GM23248 (cell line): ENCODE measurements around the gene DES. TPM values are rescaled to one million over a fixed set of nuclear protein-coding genes. Genes with fewer than 3 reads are reported as not detected.

Experiments
- DNase-seq: peaks from one replicate; pipeline ENCODE4 v3.0.0-alpha.2; 2015
- H2AFZ ChIP-seq: fragments of 200-600 bp; sonication (generic); 2 replicates; pipeline ENCODE4 v1.6.1; 2016; ENCODE audit warnings: antibody characterized with exemption
- H3F3A ChIP-seq: fragments of 200-600 bp; sonication (generic); 2 replicates; pipeline ENCODE4 v1.6.1; 2016; ENCODE audit warnings: mild to moderate bottlenecking, antibody characterized with exemption, mixed run types; ENCODE audit not compliant: insufficient read depth
- H3K27ac ChIP-seq: fragments of 200-600 bp; sonication (generic); 2 replicates; pipeline ENCODE4 v1.5.1; 2016; ENCODE audit warnings: mild to moderate bottlenecking
- H3K27me3 ChIP-seq: fragments of 200-600 bp; sonication (generic); replicated peaks from 2 replicates; pipeline ENCODE4 v1.6.1; 2016; ENCODE audit warnings: mild to moderate bottlenecking; ENCODE audit not compliant: insufficient read depth
- H3K36me3 ChIP-seq: fragments of 200-600 bp; sonication (generic); 2 replicates; pipeline ENCODE4 v1.6.1; 2016; ENCODE audit warnings: low read depth, mild to moderate bottlenecking
- H3K4me1 ChIP-seq: fragments of 200-600 bp; sonication (generic); 2 replicates; pipeline ENCODE4 v1.6.1; 2016; ENCODE audit warnings: mild to moderate bottlenecking; ENCODE audit not compliant: insufficient read depth
- H3K4me2 ChIP-seq: fragments of 200-600 bp; sonication (generic); one replicate; pipeline ENCODE4 v1.6.1; 2016; ENCODE audit warnings: mild to moderate bottlenecking; ENCODE audit not compliant: unreplicated experiment
- H3K4me3 ChIP-seq: fragments of 200-600 bp; sonication (generic); 2 replicates; pipeline ENCODE4 v1.5.1; 2016; ENCODE audit warnings: mild to moderate bottlenecking
- H3K79me2 ChIP-seq: fragments of 200-600 bp; sonication (generic); 2 replicates; pipeline ENCODE4 v1.6.1; 2016; ENCODE audit warnings: mild to moderate bottlenecking; ENCODE audit not compliant: insufficient read depth
- H3K9ac ChIP-seq: fragments of 200-600 bp; sonication (generic); 2 replicates; pipeline ENCODE4 v1.6.1; 2016; ENCODE audit warnings: mild to moderate bottlenecking
- H3K9me2 ChIP-seq: fragments of 200-600 bp; sonication (generic); 2 replicates; pipeline ENCODE4 v1.6.1; 2016; ENCODE audit warnings: mixed run types, mild to moderate bottlenecking, moderate library complexity; ENCODE audit not compliant: insufficient read depth
- H3K9me3 ChIP-seq: fragments of 200-600 bp; sonication (generic); one replicate; pipeline ENCODE4 v1.6.1; 2017; ENCODE audit warnings: low read depth
- H4K20me1 ChIP-seq: fragments of 200-600 bp; sonication (generic); 2 replicates; pipeline ENCODE4 v1.6.0; 2016; ENCODE audit not compliant: insufficient read depth
- EZH2 ChIP-seq: fragments of 200-600 bp; sonication (generic); IDR thresholded peaks from 2 replicates; pipeline ENCODE4 v1.6.1; 2018; ENCODE audit warnings: antibody characterized with exemption, mild to moderate bottlenecking; ENCODE audit not compliant: insufficient read depth, poor library complexity, severe bottlenecking
- EZH2phosphoT487 ChIP-seq: fragments of 200-600 bp; sonication (generic); IDR thresholded peaks from 2 replicates; pipeline ENCODE4 v1.6.1; 2018; ENCODE audit warnings: antibody characterized with exemption, moderate library complexity, mild to moderate bottlenecking, low read depth; ENCODE audit not compliant: insufficient read depth
- WGBS, 2 experiments: methylation state at CpG; one replicate each; pipeline ENCODE4 v1.1.6; 2015 to 2017; ENCODE audit warnings: low lambda C conversion rate in 2 of 2, low coverage in 1 of 2; ENCODE audit errors: missing lambda C conversion rate in 2 of 2; 5-methylcytosine and 5-hydroxymethylcytosine counted together
- in situ Hi-C: fragments of 300-500 bp; cut with MboI; formaldehyde crosslinking; loops from 2 replicates; pipeline ENCODE4 v1.15.0; 2020
- polyA plus RNA-seq: library from polyadenylated mRNA; unstranded; fragments of >200 nt; fragmentation: Nextera tagmentation; extraction: Ambion mirVana; gene quantifications from 2 replicates; pipeline ENCODE4 v1.2.1, GENCODE V29; 2016
- total RNA-seq: library from RNA; depleted of rRNA; stranded (reverse); fragments of >200 nt; shearing (Covaris generic); gene quantifications from 2 replicates; pipeline ENCODE4 v1.2.3, GENCODE V29; 2014

DES gene
- total and polyA plus RNA-seq, 2 experiments from 2014 or later, result 1.1 to 2.7 TPM

DNA sequence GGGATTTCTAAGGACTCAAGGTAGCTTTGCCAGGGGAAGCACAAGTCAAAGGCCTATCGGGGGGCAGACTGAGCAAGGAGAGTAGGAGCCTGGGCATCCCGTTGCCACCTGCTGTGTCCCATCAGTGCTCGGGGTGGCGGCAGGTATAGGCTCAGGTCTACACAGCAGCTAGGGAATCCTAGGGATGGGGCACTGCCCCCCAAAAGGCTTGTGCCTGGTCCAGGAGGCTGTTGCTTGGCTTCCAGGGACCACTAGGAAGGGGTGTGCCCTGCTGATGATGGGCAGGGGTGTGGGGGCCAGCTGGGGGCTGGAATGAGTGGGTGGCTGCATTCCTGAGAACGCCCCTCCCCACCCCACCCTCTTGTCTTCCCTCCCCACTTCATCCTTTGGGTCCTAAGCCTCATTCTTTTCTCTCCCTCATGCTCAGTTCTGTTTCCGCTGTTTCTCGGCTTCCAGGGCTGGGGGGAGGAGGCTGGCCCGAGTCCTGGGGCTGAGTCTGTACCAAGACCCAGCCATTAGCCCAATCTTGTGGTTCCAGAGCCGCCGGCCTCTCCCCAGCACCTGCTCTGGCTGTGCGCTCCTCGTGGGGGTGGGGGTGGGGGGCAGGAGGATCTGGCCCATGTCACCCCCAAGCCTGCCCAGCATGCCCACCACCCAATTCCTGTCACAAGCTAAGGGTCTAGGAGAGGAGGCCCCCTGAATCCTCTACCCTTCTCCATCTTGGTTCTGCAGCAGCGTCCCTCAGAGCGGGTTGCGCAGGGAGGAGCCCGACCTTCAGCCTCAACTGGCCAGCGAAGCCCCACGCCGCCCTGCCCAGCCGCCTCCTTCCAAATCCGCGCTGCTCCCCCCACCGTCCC lies 29.3 kb downstream of the DES start:
- Histone ChIP-seq H3K9me3 (no peaks in the 10 kb centered on the region), H3F3A (peaks cover 8% of the 10 kb centered on the region; the same call in 1 of the 2 replicates), H3K4me1 (peaks cover 41% of the 10 kb centered on the region), H3K27me3 (no peaks in the 10 kb centered on the region), H3K4me2 (no peak overlapping the region), H3K36me3 (0 out of 2 replicates have a peak, but pooled peaks cover 4% of the 10 kb centered on the region), H3K27ac (no peak overlapping the region), H3K9me2 (no peaks in the 10 kb centered on the region), H2AFZ (no peak overlapping the region), H3K4me3 (no peak overlapping the region), H3K9ac (no peak overlapping the region), H4K20me1 (no peaks in the 10 kb centered on the region), H3K79me2 (peaks cover 17% of the 10 kb centered on the region)
- no peak for DNase-seq
- TF ChIP-seq EZH2phosphoT487, result no peak
- TF ChIP-seq EZH2, result no peak
- in situ Hi-C loops, result no loop called here
- WGBS, 2 experiments, result 90 to 93% methylated on average over 14 to 23 of the region's 23 CpGs

DNA sequence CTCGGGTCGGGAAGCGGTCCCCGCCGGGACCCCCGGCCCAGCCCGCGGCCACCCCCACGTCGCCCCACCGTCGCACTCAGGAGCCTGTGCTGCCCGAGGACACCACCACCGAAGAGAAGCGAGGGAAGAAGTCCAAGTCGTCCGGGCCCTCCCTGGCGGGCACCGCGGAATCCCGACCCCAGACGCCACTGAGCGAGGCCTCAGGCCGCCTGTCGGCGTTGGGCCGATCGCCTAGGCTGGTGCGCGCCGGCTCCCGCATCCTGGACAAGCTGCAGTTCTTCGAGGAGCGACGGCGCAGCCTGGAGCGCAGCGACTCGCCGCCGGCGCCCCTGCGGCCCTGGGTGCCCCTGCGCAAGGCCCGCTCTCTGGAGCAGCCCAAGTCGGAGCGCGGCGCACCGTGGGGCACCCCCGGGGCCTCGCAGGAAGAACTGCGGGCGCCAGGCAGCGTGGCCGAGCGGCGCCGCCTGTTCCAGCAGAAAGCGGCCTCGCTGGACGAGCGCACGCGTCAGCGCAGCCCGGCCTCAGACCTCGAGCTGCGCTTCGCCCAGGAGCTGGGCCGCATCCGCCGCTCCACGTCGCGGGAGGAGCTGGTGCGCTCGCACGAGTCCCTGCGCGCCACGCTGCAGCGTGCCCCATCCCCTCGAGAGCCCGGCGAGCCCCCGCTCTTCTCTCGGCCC lies 30.1 kb downstream of the DES start:
- no peak for DNase-seq
- Histone ChIP-seq H3K36me3 (0 out of 2 replicates have a peak, but pooled peaks cover 4% of the 10 kb centered on the region), H3K79me2 (peaks cover 11% of the 10 kb centered on the region), H4K20me1 (no peaks in the 10 kb centered on the region), H3K4me1 (peaks cover 40% of the 10 kb centered on the region), H2AFZ (no peak overlapping the region), H3K9me3 (no peaks in the 10 kb centered on the region), H3K9ac (no peak overlapping the region), H3K4me2 (no peak overlapping the region), H3K9me2 (no peaks in the 10 kb centered on the region), H3K27ac (no peak overlapping the region), H3K27me3 (no peaks in the 10 kb centered on the region), H3F3A (peaks cover 14% of the 10 kb centered on the region), H3K4me3 (no peak overlapping the region)
- in situ Hi-C loops, result no loop called here
- no peak for TF ChIP-seq EZH2phosphoT487
- no peak for TF ChIP-seq EZH2
- WGBS, 2 experiments, result 90% methylated on average over 36 to 88 of the region's 88 CpGs

DNA sequence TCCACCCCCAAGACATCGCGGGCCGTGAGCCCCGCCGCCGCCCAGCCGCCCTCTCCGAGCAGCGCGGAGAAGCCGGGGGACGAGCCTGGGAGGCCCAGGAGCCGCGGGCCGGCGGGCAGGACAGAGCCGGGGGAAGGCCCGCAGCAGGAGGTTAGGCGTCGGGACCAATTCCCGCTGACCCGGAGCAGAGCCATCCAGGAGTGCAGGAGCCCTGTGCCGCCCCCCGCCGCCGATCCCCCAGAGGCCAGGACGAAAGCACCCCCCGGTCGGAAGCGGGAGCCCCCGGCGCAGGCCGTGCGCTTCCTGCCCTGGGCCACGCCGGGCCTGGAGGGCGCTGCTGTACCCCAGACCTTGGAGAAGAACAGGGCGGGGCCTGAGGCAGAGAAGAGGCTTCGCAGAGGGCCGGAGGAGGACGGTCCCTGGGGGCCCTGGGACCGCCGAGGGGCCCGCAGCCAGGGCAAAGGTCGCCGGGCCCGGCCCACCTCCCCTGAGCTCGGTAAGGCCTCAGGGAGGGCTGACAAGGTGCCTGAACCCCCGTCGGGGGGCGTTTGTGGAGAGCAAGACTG lies 30.7 kb downstream of the DES start:
- no peak for TF ChIP-seq EZH2
- TF ChIP-seq EZH2phosphoT487, result no peak
- in situ Hi-C loops, result no loop called here
- Histone ChIP-seq H3K4me2 (no peak overlapping the region), H3K4me1 (peaks cover 46% of the 10 kb centered on the region), H3K9me2 (no peaks in the 10 kb centered on the region), H3K79me2 (peaks cover 5% of the 10 kb centered on the region), H3K27me3 (no peaks in the 10 kb centered on the region), H3F3A (peaks cover 18% of the 10 kb centered on the region), H3K36me3 (0 out of 2 replicates have a peak, but pooled peaks cover 4% of the 10 kb centered on the region), H3K27ac (no peak overlapping the region), H3K9ac (no peak overlapping the region), H3K9me3 (no peaks in the 10 kb centered on the region), H2AFZ (no peak overlapping the region), H4K20me1 (no peaks in the 10 kb centered on the region), H3K4me3 (no peak overlapping the region)
- no peak for DNase-seq
- 83% methylated on average over 14 to 50 of the region's 51 CpGs for WGBS, 2 experiments

DNA sequence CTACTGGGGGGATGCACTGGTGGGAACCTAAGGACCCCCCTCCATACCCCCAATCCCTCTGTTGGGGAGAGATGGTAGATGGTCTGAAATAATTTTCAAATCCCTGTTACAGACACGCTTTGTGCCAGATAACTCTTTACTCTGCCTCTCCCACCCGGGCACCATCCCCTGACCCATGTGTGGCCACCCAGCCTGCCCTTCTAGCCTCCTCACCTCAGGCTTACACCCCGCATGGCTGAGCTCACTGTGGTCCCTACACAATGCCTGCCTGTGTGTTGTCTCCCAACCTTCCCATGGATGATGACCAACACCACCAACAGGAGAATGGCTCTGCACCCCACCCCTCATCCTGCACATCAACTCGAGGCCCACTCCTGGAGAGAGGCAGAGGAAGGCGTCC lies 31.4 kb downstream of the DES start:
- WGBS, 2 experiments, result 87 to 88% methylated on average over 5 of the region's 5 CpGs
- 0 out of 2 replicates have a peak overlapping the region, but pooled peaks have one; percentile 9 for H3K27ac ChIP-seq
- no peak for DNase-seq
- no peaks in the 10 kb centered on the region for H3K9me3 ChIP-seq
- no peak overlapping the region for H3K9ac ChIP-seq
- H3K4me1 ChIP-seq, result peaks cover 47% of the 10 kb centered on the region
- no peaks in the 10 kb centered on the region for H3K9me2 ChIP-seq
- H3K4me2 ChIP-seq, result no peak overlapping the region
- no peaks in the 10 kb centered on the region for H3K27me3 ChIP-seq
- H3K4me3 ChIP-seq, result no peak overlapping the region
- H4K20me1 ChIP-seq, result no peaks in the 10 kb centered on the region
- H2AFZ ChIP-seq, result no peak overlapping the region
- no peaks in the 10 kb centered on the region for H3K79me2 ChIP-seq
- H3F3A ChIP-seq, result peaks cover 18% of the 10 kb centered on the region
- H3K36me3 ChIP-seq, result 0 out of 2 replicates have a peak, but pooled peaks cover 4% of the 10 kb centered on the region
- no peak for TF ChIP-seq EZH2phosphoT487
- TF ChIP-seq EZH2, result no peak
- in situ Hi-C loops, result no loop called here
